ENCODE data around the gene SESN1. TPM values are rescaled to one million over a fixed set of nuclear protein-coding genes. Genes with fewer than 3 reads are reported as not detected.

Gene SESN1
- total RNA-seq, 1 experiment from 2014 or later = 17.5 TPM

GRCh38 chr6:109024784-109025183, 69.9 kb downstream of the SESN1 start:
- Histone ChIP-seq H2AK5ac (ENCODE audit: insufficient read length, low read length) (no peak overlapping the region), H3K18ac (ENCODE audit: insufficient read length, low read depth, low read length) (no peak overlapping the region), H3K14ac (ENCODE audit: insufficient read depth, low read length) (no peak overlapping the region), H4K20me1 (ENCODE audit: control insufficient read depth, insufficient read depth, insufficient read length) (no peaks in the 10 kb centered on the region), H2BK20ac (ENCODE audit: low read depth, low read length, poor library complexity, severe bottlenecking) (no peak overlapping the region), H3K4me1 (ENCODE audit: insufficient read depth, low read length) (no peaks in the 10 kb centered on the region), H2AFZ (ENCODE audit: low read length) (no peak overlapping the region), H3K4me2 (ENCODE audit: insufficient read depth, insufficient read length, low read length) (no peak overlapping the region), H3K9ac (ENCODE audit: extremely low read depth, insufficient read length, low read length) (no peak overlapping the region), H3K79me2 (ENCODE audit: insufficient read depth, low read length) (no peaks in the 10 kb centered on the region), H3K4ac (ENCODE audit: low read depth, low read length) (no peak overlapping the region), H2BK120ac (ENCODE audit: low read depth, low read length, poor library complexity, severe bottlenecking) (no peak overlapping the region), H3K23ac (ENCODE audit: insufficient read length, low read depth, low read length) (no peak overlapping the region), H4K91ac (ENCODE audit: insufficient read length, low read depth, low read length) (no peak overlapping the region), H3K9me3 (ENCODE audit: control insufficient read depth, low read depth, low read length) (no peaks in the 10 kb centered on the region), H3K56ac (ENCODE audit: insufficient read length, low read depth, low read length) (no peak overlapping the region), H3K79me1 (ENCODE audit: insufficient read depth, low read depth, low read length, poor library complexity, severe bottlenecking) (no peaks in the 10 kb centered on the region), H3T11ph (ENCODE audit: low read length) (no peak overlapping the region), H4K5ac (ENCODE audit: insufficient read length, low read depth, low read length) (no peak overlapping the region), H2BK5ac (ENCODE audit: insufficient read length, low read length) (no peak overlapping the region), H3K27me3 (ENCODE audit: insufficient read depth, low read length) (no peaks in the 10 kb centered on the region), H2BK12ac (ENCODE audit: insufficient read length, low read depth, low read length) (no peak overlapping the region), H2BK15ac (ENCODE audit: low read depth, low read length) (no peak overlapping the region), H4K8ac (replicated peaks; ENCODE audit: insufficient read length, low read depth, low read length) (no peak overlapping the region), H3K23me2 (ENCODE audit: insufficient read length, low read depth, low read length, poor library complexity, severe bottlenecking) (no peaks in the 10 kb centered on the region), H3K27ac (ENCODE audit: insufficient read length, low read depth, low read length) (no peak overlapping the region)
- WGBS (ENCODE audit: extremely low coverage, insufficient read length, low lambda C conversion rate) = no CpG with 5 or more reads among the region's 4 CpGs
- DNase-seq = peak; percentile 49
- Mint-ChIP-seq H3K27me3 (ENCODE audit: low read depth) (no peaks in the 10 kb centered on the region), H3K4me3 (no peak overlapping the region), H3K36me3 (ENCODE audit: insufficient read depth in 1 of 3, low read depth in 3 of 3) (no peaks in the 10 kb centered on the region), H3K9me3 (no peaks in the 10 kb centered on the region), H3K4me1 (peaks cover 6 to 9% of the 10 kb centered on the region in 2 experiments), H3K27ac (peak overlapping the region in 1 of 3 experiments; percentile 4; a peak in 1 of 7 replicates)
- peak; percentile 64 for TF ChIP-seq CTCF (conservative IDR thresholded peaks at IDR 0.05)

Data from H9 (cell line).